Pancreas (tissue), 10 donors: ENCODE results near the gene HRH3. TPM values are rescaled to one million over a fixed set of nuclear protein-coding genes. Genes with fewer than 3 reads are reported as not detected.
A peak's percentile ranks its signal among the peaks of the same experiment; 100 is the strongest.

ENCODE experiments used
- ATAC-seq, 4 donors: fragments of 200-7000 bp; cut with Tn5 transposase; one replicate each; pipeline versions ENCODE4 v1.8.0 to v1.9.1; 2020; ENCODE audit warnings: mild to moderate bottlenecking in 4 of 4, moderate library complexity in 4 of 4
- DNase-seq, 6 donors: peaks; one replicate each; pipeline ENCODE4 v3.0.0-alpha.2; 2020
- FAIRE-seq: peaks from 2 replicates; lab custom pipeline; 2012; peaks lifted over from hg19 to GRCh38; lab: Jason Lieb, UNC
- H3K27ac ChIP-seq, 4 donors: fragments of 200-600 bp; sonication (generic); 1 replicate in 3 of 4; 2 replicates in 1 of 4; pipeline versions ENCODE4 v1.5.0 to v1.8.0; 2020
- H3K27me3 ChIP-seq, 4 donors: fragments of 200-600 bp; one replicate each; pipeline ENCODE4 v1.8.0; 2021
- H3K36me3 ChIP-seq, 3 donors: fragments of 200-600 bp; sonication (generic) in 1 of 3; one replicate each; pipeline versions ENCODE4 v1.5.0 to v1.8.0; 2020 to 2021
- H3K4me1 ChIP-seq, 3 donors: fragments of 200-600 bp; one replicate each; pipeline ENCODE4 v1.8.0; 2021
- H3K4me3 ChIP-seq, 4 donors: fragments of 200-600 bp; sonication (generic) in 2 of 4; one replicate each; pipeline versions ENCODE4 v1.5.0 to v1.8.0; 2020 to 2021
- H3K9me3 ChIP-seq, 4 donors: fragments of 200-600 bp; one replicate each; pipeline ENCODE4 v1.8.0; 2021
- WGBS, 2 donors: extraction: QIAGEN DNeasy Blood & Tissue Kit; methylation state at CpG; one replicate each; pipeline ENCODE4 v1.1.7; 2013; 5-methylcytosine and 5-hydroxymethylcytosine counted together
- intact Hi-C, 3 donors: fragments of 100-400 bp; cut with DNase I; formaldehyde crosslinking; loops; one replicate each; pipeline versions ENCODE4 v1.11.1 to v1.14.2; 2022
- polyA plus RNA-seq, 2 donors: library from polyadenylated mRNA; stranded (reverse); fragments of 200-250 nt; gene quantifications; one replicate each; pipeline ENCODE4 v1.2.3, GENCODE V29; 2013
- total RNA-seq, 6 donors: library from RNA; stranded (reverse); fragmentation: NEBNext Ultra II Directional in 4 of 6; extraction: Animal tissue kit (Norgen Biotek cat#: 25700) in 4 of 6; gene quantifications; one replicate each; pipeline versions ENCODE4 v1.2.1 to v1.2.4, GENCODE V29; 2021 to 2023
- TF ChIP-seq, protein P1 (sequence below), 4 donors: fragments of 200-600 bp; sonication (generic) in 3 of 4; IDR thresholded peaks; one replicate each; pipeline versions ENCODE4 v1.5.0 to v1.8.0; 2021; ENCODE audit warnings: antibody characterized with exemption in 4 of 4
- donor health status: healthy with polysubstance abuse.
- donor health status: DM: no; HTN: no; CAD: no; lungs with moderate emphysema.
- donor health status: DM: no; HTN: no; CAD: no.
- donor health status: control.
- donor health status: control.
- donor health status: Bipolar disorder and iron deficiency.
- donor health status: DM: yes; HTN: yes; CAD: no.
- donor health status: DM: no; HTN: no; CAD: no.
- donor health status: DM: no; HTN: no; CAD: no.
- donor health status: DM: yes; HTN: yes; CAD: no.

HRH3 gene
- total and polyA plus RNA-seq, 8 donors: 0.02 to 0.08 (median 0.04) TPM; not detected in 5

DNA sequence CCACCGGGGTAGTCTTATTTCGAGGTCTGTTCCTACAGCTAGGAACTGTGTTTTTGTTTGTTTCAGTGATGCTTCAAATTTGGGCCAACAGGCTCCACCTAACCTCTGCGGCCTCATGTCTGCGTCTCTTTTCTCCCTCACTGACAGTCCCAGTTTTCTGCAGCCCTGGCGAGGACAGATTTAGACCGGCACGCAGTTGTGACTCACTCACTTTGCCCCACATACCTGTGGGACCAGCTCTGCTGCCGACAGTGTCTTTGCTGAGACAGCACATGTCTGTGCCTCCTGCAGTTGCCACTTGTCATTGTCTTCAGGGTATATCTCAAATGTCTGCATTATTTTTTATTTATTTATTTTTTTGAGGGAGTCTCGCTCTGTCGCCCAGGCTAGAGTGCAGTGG, 47.5 kb upstream of the HRH3 start:
- DNase-seq (peak in 1 of 6 donors; percentile 6), ATAC-seq (peak in 1 of 4 donors; percentile 14), FAIRE-seq (no peak)
- H3K27me3 ChIP-seq: no peaks in the 10 kb centered on the region
- no peak overlapping the region for H3K4me3 ChIP-seq
- WGBS, 2 donors: 84 to 92% methylated on average over 10 of the region's 10 CpGs
- TF ChIP-seq, protein P1, sequence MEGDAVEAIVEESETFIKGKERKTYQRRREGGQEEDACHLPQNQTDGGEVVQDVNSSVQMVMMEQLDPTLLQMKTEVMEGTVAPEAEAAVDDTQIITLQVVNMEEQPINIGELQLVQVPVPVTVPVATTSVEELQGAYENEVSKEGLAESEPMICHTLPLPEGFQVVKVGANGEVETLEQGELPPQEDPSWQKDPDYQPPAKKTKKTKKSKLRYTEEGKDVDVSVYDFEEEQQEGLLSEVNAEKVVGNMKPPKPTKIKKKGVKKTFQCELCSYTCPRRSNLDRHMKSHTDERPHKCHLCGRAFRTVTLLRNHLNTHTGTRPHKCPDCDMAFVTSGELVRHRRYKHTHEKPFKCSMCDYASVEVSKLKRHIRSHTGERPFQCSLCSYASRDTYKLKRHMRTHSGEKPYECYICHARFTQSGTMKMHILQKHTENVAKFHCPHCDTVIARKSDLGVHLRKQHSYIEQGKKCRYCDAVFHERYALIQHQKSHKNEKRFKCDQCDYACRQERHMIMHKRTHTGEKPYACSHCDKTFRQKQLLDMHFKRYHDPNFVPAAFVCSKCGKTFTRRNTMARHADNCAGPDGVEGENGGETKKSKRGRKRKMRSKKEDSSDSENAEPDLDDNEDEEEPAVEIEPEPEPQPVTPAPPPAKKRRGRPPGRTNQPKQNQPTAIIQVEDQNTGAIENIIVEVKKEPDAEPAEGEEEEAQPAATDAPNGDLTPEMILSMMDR (IDR thresholded peaks at IDR 0.05): no peak
- H3K27ac ChIP-seq: no peak overlapping the region
- no peaks in the 10 kb centered on the region for H3K4me1 ChIP-seq
- H3K36me3 ChIP-seq: peaks cover 1 to 53% (median 15%) of the 10 kb centered on the region in 3 donors
- intact Hi-C loops: no loop called here
- no peaks in the 10 kb centered on the region for H3K9me3 ChIP-seq

GRCh38 chr20:62266851-62267250, 46.8 kb upstream of the HRH3 start:
- no peak overlapping the region for H3K27ac ChIP-seq
- H3K36me3 ChIP-seq: peaks cover 4 to 51% (median 13%) of the 10 kb centered on the region in 3 donors
- no peak overlapping the region for H3K4me3 ChIP-seq
- WGBS, 2 donors: 94 to 96% methylated on average over 13 of the region's 13 CpGs
- FAIRE-seq: no peak
- H3K9me3 ChIP-seq: no peaks in the 10 kb centered on the region
- no peak for ATAC-seq
- TF ChIP-seq, protein P1 (IDR thresholded peaks at IDR 0.05): no peak
- H3K27me3 ChIP-seq: no peaks in the 10 kb centered on the region
- intact Hi-C loops: no loop called here
- no peaks in the 10 kb centered on the region for H3K4me1 ChIP-seq
- DNase-seq: no peak

DNA sequence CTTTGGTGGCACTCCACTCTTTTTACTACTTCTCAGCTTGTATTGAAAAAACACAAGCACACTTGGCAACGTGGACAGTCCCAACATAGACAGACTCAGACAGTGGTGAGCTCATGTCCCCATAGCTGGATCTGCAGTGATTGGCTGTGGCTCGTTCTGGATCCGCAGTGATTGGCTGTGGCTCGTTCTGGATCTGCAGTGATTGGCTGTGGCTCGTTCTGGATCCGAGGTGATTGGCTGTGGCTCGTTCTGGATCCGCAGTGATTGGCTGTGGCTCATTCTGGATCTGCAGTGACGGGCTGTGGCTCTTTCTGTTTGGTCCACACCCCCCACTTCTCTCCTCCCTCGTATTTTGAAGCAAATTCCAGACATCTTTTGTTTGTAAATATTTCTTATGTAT, 46.3 kb upstream of the HRH3 start:
- FAIRE-seq (no peak), DNase-seq (no peak), ATAC-seq (no peak)
- H3K36me3 ChIP-seq: peaks cover 4 to 53% (median 13%) of the 10 kb centered on the region in 3 donors
- H3K4me1 ChIP-seq: no peaks in the 10 kb centered on the region
- no peaks in the 10 kb centered on the region for H3K27me3 ChIP-seq
- intact Hi-C loops: no loop called here
- H3K27ac ChIP-seq: no peak overlapping the region
- WGBS, 2 donors: 94 to 96% methylated on average over 10 of the region's 10 CpGs
- TF ChIP-seq, protein P1 (IDR thresholded peaks at IDR 0.05): no peak
- no peaks in the 10 kb centered on the region for H3K9me3 ChIP-seq
- H3K4me3 ChIP-seq: no peak overlapping the region

GRCh38 chr20:62265365-62265764, 45.3 kb upstream of the HRH3 start:
- no peaks in the 10 kb centered on the region for H3K9me3 ChIP-seq
- FAIRE-seq: no peak
- ATAC-seq: no peak

DNA sequence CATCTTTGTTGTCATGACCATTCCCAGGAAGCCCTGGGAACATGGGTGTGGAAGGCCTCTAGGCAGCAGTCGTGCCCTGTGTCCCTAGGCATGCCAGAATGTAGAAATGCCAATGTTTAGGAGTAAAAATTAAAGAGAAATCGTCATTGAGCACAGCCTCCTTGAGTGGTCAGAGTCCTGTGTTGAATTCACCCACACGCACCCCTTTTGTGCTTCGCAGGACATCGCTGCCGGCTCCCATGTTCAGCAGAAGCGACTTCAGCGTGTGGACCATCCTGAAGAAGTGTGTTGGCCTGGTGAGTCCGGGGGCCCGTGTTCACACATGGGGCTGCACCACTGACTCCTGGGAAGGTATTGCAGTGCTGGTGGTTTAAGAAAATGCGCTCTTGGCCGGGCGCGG, 43.3 kb upstream of the HRH3 start:
- DNase-seq (peak in 2 of 6 donors; percentile 5 to 21), ATAC-seq (no peak), FAIRE-seq (no peak)
- H3K4me1 ChIP-seq: no peaks in the 10 kb centered on the region
- H3K9me3 ChIP-seq: no peaks in the 10 kb centered on the region
- H3K27me3 ChIP-seq: no peaks in the 10 kb centered on the region
- H3K4me3 ChIP-seq: no peak overlapping the region
- H3K36me3 ChIP-seq: peaks cover 4 to 73% (median 18%) of the 10 kb centered on the region in 3 donors
- intact Hi-C loops: no loop called here
- 93 to 95% methylated on average over 14 of the region's 14 CpGs for WGBS, 2 donors
- TF ChIP-seq, protein P1 (IDR thresholded peaks at IDR 0.05): no peak
- no peak overlapping the region for H3K27ac ChIP-seq

More at GRCh38 chr20:62265365-62265764, 45.3 kb upstream of the HRH3 start:
- DNase-seq: no peak
- intact Hi-C loops: no loop called here
- no peak overlapping the region for H3K27ac ChIP-seq
- 95 to 100% methylated on average over 1 of the region's 1 CpG for WGBS, 2 donors
- H3K27me3 ChIP-seq: no peaks in the 10 kb centered on the region
- peaks cover 4 to 62% (median 13%) of the 10 kb centered on the region in 3 donors for H3K36me3 ChIP-seq
- H3K4me3 ChIP-seq: no peak overlapping the region
- TF ChIP-seq, protein P1 (IDR thresholded peaks at IDR 0.05): no peak
- H3K4me1 ChIP-seq: no peaks in the 10 kb centered on the region
